A673 (cell line): ENCODE results near the gene EHMT1. TPM values are rescaled to one million over a fixed set of nuclear protein-coding genes. Genes with fewer than 3 reads are reported as not detected.

Source experiments
- BruUV-seq: library from RNA; stranded (reverse); fragments of 400-500 nt; replicated peaks from 2 replicates; lab custom pipeline; 2021; lab: Mats Ljungman, UMichigan
- CTCF ChIA-PET: fragments of 300-600 bp; sonication (Branson Sonifier 250); formaldehyde crosslinking; loops from one replicate; lab custom pipeline; 2022; ENCODE audit warnings: antibody characterized with exemption; lab: Charles Lee
- POLR2A ChIA-PET: fragments of 300-600 bp; sonication (Branson Sonifier 250); formaldehyde crosslinking; loops from one replicate; lab custom pipeline; 2022; ENCODE audit warnings: antibody characterized with exemption; ENCODE audit not compliant: low non-redundant PET; lab: Charles Lee
- DNase-seq: peaks from one replicate; pipeline ENCODE4 v3.0.0-alpha.2; 2015; ENCODE audit warnings: low spot score
- H3K27ac ChIP-seq: fragments of 200-600 bp; sonication (generic); 2 replicates; pipeline ENCODE4 v1.5.1; 2016; ENCODE audit warnings: mixed run types, low read depth, mild to moderate bottlenecking, mixed read lengths, antibody characterized with exemption, low read length; ENCODE audit not compliant: poor library complexity, severe bottlenecking
- H3K27me3 ChIP-seq: fragments of 200-600 bp; sonication (generic); replicated peaks from 2 replicates; pipeline ENCODE4 v1.6.1; 2017; ENCODE audit warnings: mixed run types, low read depth, mild to moderate bottlenecking, mixed read lengths, antibody characterized with exemption, low read length; ENCODE audit not compliant: insufficient read depth, poor library complexity
- H3K36me3 ChIP-seq: fragments of 200-600 bp; sonication (generic); 2 replicates; pipeline ENCODE4 v1.6.1; 2016; ENCODE audit warnings: mixed run types, mild to moderate bottlenecking, mixed read lengths, antibody characterized with exemption, low read length; ENCODE audit not compliant: insufficient read depth, poor library complexity, severe bottlenecking
- H3K4me1 ChIP-seq: fragments of 200-600 bp; sonication (generic); 2 replicates; pipeline ENCODE4 v1.6.1; 2017; ENCODE audit warnings: mixed run types, mild to moderate bottlenecking, mixed read lengths, antibody characterized with exemption, low read length; ENCODE audit not compliant: insufficient read depth, poor library complexity, severe bottlenecking
- H3K4me3 ChIP-seq: fragments of 200-600 bp; sonication (generic); 2 replicates; pipeline ENCODE4 v1.5.1; 2016; ENCODE audit warnings: low read depth, mixed run types, mild to moderate bottlenecking, mixed read lengths, low read length; ENCODE audit not compliant: poor library complexity, severe bottlenecking
- H3K9me3 ChIP-seq: fragments of 200-600 bp; sonication (generic); 2 replicates; pipeline ENCODE4 v1.6.1; 2016; ENCODE audit warnings: mixed run types, low read depth, mild to moderate bottlenecking, mixed read lengths, antibody characterized with exemption, low read length; ENCODE audit not compliant: poor library complexity, severe bottlenecking
- CTCF ChIP-seq: fragments of 300-800, 200-600 bp; sonication (generic); conservative IDR thresholded peaks from 2 replicates; pipeline ENCODE4 v1.5.1; 2017; ENCODE audit warnings: low read depth, mild to moderate bottlenecking, antibody characterized with exemption, low read length, moderate library complexity, mixed read lengths
- EZH2 ChIP-seq: fragments of 200-600 bp; sonication (generic); IDR thresholded peaks from 2 replicates; pipeline ENCODE4 v1.6.1; 2017; ENCODE audit warnings: borderline replicate concordance, low read depth, mild to moderate bottlenecking, mixed read lengths, antibody characterized with exemption, low read length; ENCODE audit not compliant: poor library complexity, severe bottlenecking
- intact Hi-C: fragments of 100-400 bp; cut with micrococcal nuclease; formaldehyde crosslinking; loops from one replicate; pipeline ENCODE4 v1.10.0; 2022; ENCODE audit not compliant: unreplicated experiment
- total RNA-seq: library from RNA; stranded (reverse); gene quantifications from 2 replicates; pipeline ENCODE4 v1.2.3, GENCODE V29; 2021

Gene EHMT1
- total RNA-seq, 1 experiment from 2014 or later: 115 TPM

DNA sequence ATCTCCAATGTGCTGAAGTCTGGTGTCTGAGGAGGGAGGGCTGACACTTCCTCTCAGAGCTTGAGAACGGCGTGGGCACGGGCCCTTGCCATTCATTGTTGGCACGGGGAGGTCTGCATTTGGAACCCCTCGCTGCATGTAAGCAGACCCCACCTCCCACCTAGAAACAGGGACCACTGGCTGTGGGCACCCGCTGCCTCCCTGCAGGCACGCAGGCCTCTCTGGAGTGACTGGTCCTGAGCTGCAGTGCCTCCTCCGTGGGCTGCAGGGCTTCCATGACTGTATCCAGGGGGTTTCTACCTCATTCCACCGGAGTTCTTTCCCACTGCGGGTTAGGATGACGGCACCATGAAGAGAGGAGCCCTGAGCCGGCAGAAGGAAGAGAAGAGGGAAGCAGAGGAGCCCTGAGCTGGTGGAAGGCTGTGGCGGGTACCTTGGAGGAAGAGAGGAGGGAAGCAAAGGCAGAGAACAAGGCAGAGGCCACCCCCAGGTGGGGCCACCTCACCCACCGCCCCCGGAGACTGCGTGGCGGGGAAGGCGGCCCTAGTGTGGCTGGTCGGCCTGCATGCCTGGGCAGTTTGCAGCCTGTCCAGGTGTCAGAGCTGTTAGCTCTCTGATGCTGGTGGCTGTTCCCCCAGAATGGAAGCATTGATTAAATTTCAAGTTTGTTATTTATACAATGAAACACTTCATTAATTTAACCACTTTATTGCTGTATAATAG lies 183.9 kb downstream of the EHMT1 start:
- Histone ChIP-seq H3K27ac (no peak overlapping the region), H3K4me1 (no peaks in the 10 kb centered on the region), H3K36me3 (peaks cover 15% of the 10 kb centered on the region), H3K27me3 (no peaks in the 10 kb centered on the region), H3K4me3 (no peak overlapping the region), H3K9me3 (no peaks in the 10 kb centered on the region)
- ChIA-PET CTCF (no interaction called here), POLR2A (no interaction called here)
- intact Hi-C loops: no loop called here
- TF ChIP-seq EZH2 (no peak), CTCF (no peak)
- BruUV-seq: no TSS peak
- no peak for DNase-seq

- no peak for TF ChIP-seq CTCF
- TF ChIP-seq EZH2: no peak
- no peaks in the 10 kb centered on the region for H3K4me1 ChIP-seq
- peaks cover 7% of the 10 kb centered on the region for H3K36me3 ChIP-seq
- H3K27ac ChIP-seq: no peak overlapping the region
- H3K9me3 ChIP-seq: no peaks in the 10 kb centered on the region
- DNase-seq: no peak
- POLR2A ChIA-PET: interaction anchor here (0.5 kb wide), 1 partner anchor 528 kb away, joined by 3 read pairs; no protein-coding TSS in a partner anchor
- H3K4me3 ChIP-seq: no peak overlapping the region
- CTCF ChIA-PET: no interaction called here
- intact Hi-C loops: no loop called here
- H3K27me3 ChIP-seq: no peaks in the 10 kb centered on the region
- no TSS peak for BruUV-seq
These were observed 186.3 kb downstream of the EHMT1 start for GRCh38 chr9:137804908-137805630.

DNA sequence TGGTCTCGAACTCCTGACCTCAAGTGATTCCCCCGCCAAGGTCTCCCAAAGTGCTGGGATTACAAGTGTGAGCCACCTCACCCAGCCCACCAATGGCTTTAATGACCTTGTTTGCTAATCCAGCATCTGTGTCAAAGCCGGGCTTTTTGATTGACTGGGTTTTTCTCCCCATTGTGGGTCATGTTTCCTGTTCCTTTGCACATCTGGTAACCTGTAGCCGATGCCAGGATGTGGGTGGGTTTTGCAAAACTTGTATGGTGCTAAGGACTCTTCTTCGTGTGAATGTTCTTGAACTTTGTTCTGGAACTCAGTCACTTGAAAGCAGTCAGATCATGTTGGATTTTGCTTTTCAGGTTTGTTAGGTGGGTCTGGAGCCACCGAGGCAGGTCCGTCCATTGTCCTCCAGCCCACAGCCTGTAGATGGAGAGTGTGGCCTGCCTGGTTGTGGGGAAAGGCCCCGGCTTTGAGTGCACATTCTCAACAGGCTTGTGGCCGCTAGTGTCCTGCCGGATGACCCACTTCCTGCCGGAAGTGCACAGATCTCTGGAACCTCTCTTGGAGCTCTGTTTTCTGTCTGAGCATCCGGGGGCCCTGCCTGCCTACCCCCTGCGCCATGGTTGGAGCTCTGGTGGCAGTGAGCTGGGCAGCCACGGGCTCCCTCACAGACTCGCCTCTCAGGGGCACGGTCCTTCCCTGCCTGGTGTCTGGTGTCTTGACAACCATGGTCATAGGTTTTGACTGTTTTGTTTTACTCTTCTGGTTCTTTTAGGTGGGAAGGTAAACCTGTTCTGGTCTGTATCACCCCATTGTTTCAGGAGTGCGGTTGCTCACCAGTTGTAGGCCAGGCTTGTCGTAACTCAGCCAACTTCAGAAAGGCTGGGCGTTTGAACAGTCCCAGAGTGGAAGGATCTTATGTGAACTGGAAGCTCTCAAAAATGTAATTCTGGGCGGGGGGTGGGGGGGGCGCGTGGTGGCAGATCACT lies 189.2 kb downstream of the EHMT1 start:
- CTCF ChIA-PET: no interaction called here
- TF ChIP-seq CTCF (no peak), EZH2 (no peak)

More for the DNA sequence above, 189.2 kb downstream of the EHMT1 start:
- Histone ChIP-seq H3K4me1 (no peaks in the 10 kb centered on the region), H3K4me3 (no peak overlapping the region), H3K36me3 (peaks cover 5% of the 10 kb centered on the region), H3K27ac (no peak overlapping the region), H3K9me3 (no peaks in the 10 kb centered on the region), H3K27me3 (no peaks in the 10 kb centered on the region)
- POLR2A ChIA-PET: interaction anchor here (0.6 kb wide), 1 partner anchor 44 kb away, joined by 4 read pairs; no protein-coding TSS in a partner anchor
- intact Hi-C loops: no loop called here
- DNase-seq: no peak
- BruUV-seq: no TSS peak
